Trophoblast cell (in vitro differentiated cells and primary cell): ENCODE measurements around the gene SASH1.

Experiments
- DNase-seq, 2 donors: peaks; one replicate each; pipeline ENCODE4 v3.0.0-alpha.2; 2016
- H2AFZ ChIP-seq: 2 replicates; pipeline ENCODE4 v1.6.1; 2013; ENCODE audit warnings: low read length, moderate library complexity, mild to moderate bottlenecking; ENCODE audit not compliant: insufficient read depth, poor library complexity
- H2AK5ac ChIP-seq: 2 replicates; pipeline ENCODE4 v1.6.1; 2013; ENCODE audit warnings: mild to moderate bottlenecking, low read length
- H2BK120ac ChIP-seq: 2 replicates; pipeline ENCODE4 v1.6.1; 2013; ENCODE audit warnings: low read length, mild to moderate bottlenecking, moderate library complexity; ENCODE audit not compliant: insufficient read depth, poor library complexity
- H2BK12ac ChIP-seq: 2 replicates; pipeline ENCODE4 v1.6.1; 2013; ENCODE audit warnings: mild to moderate bottlenecking, low read length, moderate library complexity
- H2BK5ac ChIP-seq: 2 replicates; pipeline ENCODE4 v1.6.1; 2013; ENCODE audit warnings: low read length, low read depth, moderate library complexity, mild to moderate bottlenecking; ENCODE audit not compliant: poor library complexity
- H3K14ac ChIP-seq: 2 replicates; pipeline ENCODE4 v1.6.1; 2013; ENCODE audit warnings: mild to moderate bottlenecking, low read length
- H3K18ac ChIP-seq: 2 replicates; pipeline ENCODE4 v1.6.1; 2013; ENCODE audit warnings: mild to moderate bottlenecking, low read length
- H3K23ac ChIP-seq: 2 replicates; pipeline ENCODE4 v1.6.1; 2013; ENCODE audit warnings: low read length
- H3K27ac ChIP-seq: 2 replicates; pipeline ENCODE4 v1.5.1; 2013; ENCODE audit warnings: low read depth, mild to moderate bottlenecking, inconsistent platforms, low read length, moderate library complexity
- H3K27me3 ChIP-seq: 2 replicates; pipeline ENCODE4 v1.6.1; 2013; ENCODE audit warnings: inconsistent platforms, mild to moderate bottlenecking, low read length, moderate library complexity; ENCODE audit not compliant: insufficient read depth
- H3K36me3 ChIP-seq, 2 experiments: 1 replicate in 1 of 2; 2 replicates in 1 of 2; pipeline ENCODE4 v1.6.1; 2013; ENCODE audit warnings: low read length in 2 of 2, mild to moderate bottlenecking in 2 of 2, moderate library complexity in 1 of 2; ENCODE audit not compliant: insufficient read depth in 2 of 2, control insufficient read depth in 1 of 2
- H3K4ac ChIP-seq: 2 replicates; pipeline ENCODE4 v1.6.1; 2013; ENCODE audit warnings: low read depth, mild to moderate bottlenecking, low read length, moderate library complexity
- H3K4me1 ChIP-seq, 2 experiments: 1 replicate in 1 of 2; 2 replicates in 1 of 2; pipeline ENCODE4 v1.6.1; 2013; ENCODE audit warnings: low read length in 2 of 2, mild to moderate bottlenecking in 2 of 2, moderate library complexity in 1 of 2; ENCODE audit not compliant: insufficient read depth in 2 of 2, control insufficient read depth in 1 of 2
- H3K4me2 ChIP-seq: 2 replicates; pipeline ENCODE4 v1.6.1; 2013; ENCODE audit warnings: inconsistent platforms, mild to moderate bottlenecking, low read length, moderate library complexity
- H3K4me3 ChIP-seq: 2 replicates; pipeline ENCODE4 v1.5.1; 2013; ENCODE audit warnings: mild to moderate bottlenecking, low read depth, low read length, inconsistent platforms
- H3K79me1 ChIP-seq: one replicate; pipeline ENCODE4 v1.6.1; 2013; ENCODE audit warnings: low read length
- H3K79me2 ChIP-seq: 2 replicates; pipeline ENCODE4 v1.6.1; 2013; ENCODE audit warnings: low read length, mild to moderate bottlenecking; ENCODE audit not compliant: control insufficient read depth, insufficient read depth, poor library complexity
- H3K9ac ChIP-seq: 2 replicates; pipeline ENCODE4 v1.6.1; 2013; ENCODE audit warnings: mild to moderate bottlenecking, low read length
- H3K9me3 ChIP-seq: 2 replicates; pipeline ENCODE4 v1.6.1; 2013; ENCODE audit warnings: low read depth, mild to moderate bottlenecking, control low read depth, inconsistent platforms, low read length; ENCODE audit not compliant: insufficient read depth
- H4K12ac ChIP-seq: 2 replicates; pipeline ENCODE4 v1.6.1; 2013; ENCODE audit warnings: low read depth, mild to moderate bottlenecking, low read length, moderate library complexity
- H4K8ac ChIP-seq: 2 replicates; pipeline ENCODE4 v1.6.1; 2013; ENCODE audit warnings: low read depth, mild to moderate bottlenecking, low read length, moderate library complexity
- H4K91ac ChIP-seq: one replicate; pipeline ENCODE4 v1.6.1; 2013; ENCODE audit warnings: low read depth, mild to moderate bottlenecking, low read length, moderate library complexity
- WGBS: extraction: QIAGEN DNeasy Blood & Tissue Kit; methylation state at CpG from one replicate; pipeline ENCODE4 v1.1.7; 2013; ENCODE audit warnings: missing lambda C conversion rate; ENCODE audit not compliant: insufficient read length, insufficient coverage; ENCODE audit errors: extremely low coverage; 5-methylcytosine and 5-hydroxymethylcytosine counted together

Gene SASH1

DNA sequence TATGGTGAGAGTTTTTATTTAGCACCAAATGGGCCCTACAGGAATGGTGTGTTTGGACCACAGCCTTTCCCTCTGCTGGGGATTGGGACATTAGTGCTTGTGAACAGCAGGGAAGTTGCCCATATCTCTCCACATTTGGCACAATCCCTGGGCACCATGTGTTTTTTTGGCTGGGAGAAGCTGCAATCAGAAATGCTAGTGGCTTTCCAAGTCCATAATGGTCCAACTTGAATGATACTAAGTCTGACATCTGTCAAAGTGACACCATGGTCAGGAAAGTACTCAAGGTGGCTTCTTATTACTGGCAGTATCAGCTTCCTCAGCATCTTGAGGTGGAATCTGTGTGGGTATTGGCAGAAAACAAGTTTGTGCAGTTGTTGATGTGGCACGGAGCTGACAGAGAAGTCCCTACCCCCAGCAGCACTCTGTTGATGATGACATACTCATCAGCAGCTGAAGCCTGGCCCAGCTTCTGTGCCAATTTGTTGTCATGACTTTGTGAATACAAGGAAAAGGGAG lies 53.0 kb downstream of the SASH1 start:
- Histone ChIP-seq H3K36me3 (no peaks in the 10 kb centered on the region), H4K12ac (no peak overlapping the region), H3K23ac (no peak overlapping the region), H3K9ac (no peak overlapping the region), H3K9me3 (no peaks in the 10 kb centered on the region), H3K4me3 (no peak overlapping the region), H3K4me2 (no peak overlapping the region), H4K91ac (no peak overlapping the region), H3K79me2 (no peaks in the 10 kb centered on the region), H3K79me1 (no peaks in the 10 kb centered on the region), H2AK5ac (no peak overlapping the region), H2AFZ (no peak overlapping the region), H4K8ac (no peak overlapping the region), H2BK120ac (no peak overlapping the region), H3K27ac (no peak overlapping the region), H3K18ac (no peak overlapping the region), H3K14ac (no peak overlapping the region), H2BK5ac (no peak overlapping the region), H2BK12ac (no peak overlapping the region), H3K4ac (no peak overlapping the region), H3K27me3 (no peaks in the 10 kb centered on the region), H3K4me1 (no peaks in the 10 kb centered on the region)
- peak in 1 of 2 donors; percentile 26 for DNase-seq
- WGBS: no CpG with 5 or more reads among the region's 1 CpG

DNA sequence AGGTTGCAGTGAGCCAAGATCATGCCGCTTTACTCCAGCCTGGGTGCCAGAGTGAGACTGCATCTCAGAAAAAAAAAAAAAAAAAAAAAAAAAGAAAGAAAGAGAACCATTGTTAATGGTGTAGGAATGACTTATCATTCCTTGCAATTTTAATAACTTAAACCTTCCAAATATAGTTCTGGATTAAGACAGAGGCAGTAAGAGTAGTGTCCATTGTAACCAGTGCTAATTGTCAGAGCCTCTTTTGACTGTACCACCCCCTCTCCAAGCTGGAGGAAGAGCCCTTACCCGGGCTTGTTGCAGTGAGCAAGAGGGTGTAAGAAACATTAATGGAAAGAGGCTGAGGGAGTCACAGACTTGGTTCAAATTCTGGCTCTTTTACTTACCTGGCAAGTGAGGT lies 53.8 kb downstream of the SASH1 start:
- no peak overlapping the region for H4K12ac ChIP-seq
- H2BK5ac ChIP-seq: no peak overlapping the region
- no peak overlapping the region for H3K4me3 ChIP-seq
- H3K18ac ChIP-seq: no peak overlapping the region
- DNase-seq: no peak
- no peak overlapping the region for H2AK5ac ChIP-seq
- H4K8ac ChIP-seq: no peak overlapping the region
- WGBS: no CpG with 5 or more reads among the region's 2 CpGs
- H3K9me3 ChIP-seq: no peaks in the 10 kb centered on the region
- no peak overlapping the region for H2BK120ac ChIP-seq
- H3K4me1 ChIP-seq: no peaks in the 10 kb centered on the region
- no peak overlapping the region for H2AFZ ChIP-seq
- no peak overlapping the region for H3K4ac ChIP-seq
- no peaks in the 10 kb centered on the region for H3K79me2 ChIP-seq
- no peaks in the 10 kb centered on the region for H3K27me3 ChIP-seq
- H3K23ac ChIP-seq: no peak overlapping the region
- no peak overlapping the region for H3K27ac ChIP-seq
- H3K79me1 ChIP-seq: no peaks in the 10 kb centered on the region
- H3K36me3 ChIP-seq: no peaks in the 10 kb centered on the region
- H3K9ac ChIP-seq: no peak overlapping the region
- no peak overlapping the region for H4K91ac ChIP-seq
- no peak overlapping the region for H3K4me2 ChIP-seq
- H2BK12ac ChIP-seq: no peak overlapping the region
- no peak overlapping the region for H3K14ac ChIP-seq

DNA sequence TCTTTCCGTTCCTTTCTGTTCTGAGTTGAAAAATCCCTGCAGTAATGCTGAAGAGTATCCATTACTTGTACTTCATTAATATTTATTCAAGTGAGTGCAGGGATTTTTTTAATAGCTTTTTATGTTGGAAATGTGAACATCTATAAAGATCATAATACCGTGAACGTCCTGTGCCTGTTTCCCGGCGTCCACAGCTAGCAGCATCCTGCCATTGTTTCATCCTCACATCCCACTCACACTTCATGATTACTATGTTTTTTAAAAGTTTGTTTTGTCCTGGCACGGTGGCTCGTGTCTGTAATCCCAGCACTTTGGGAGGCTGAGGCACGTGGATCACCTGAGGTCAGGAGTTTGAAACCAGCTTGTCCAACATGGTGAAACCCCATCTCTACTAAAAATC lies 54.3 kb downstream of the SASH1 start:
- Histone ChIP-seq H3K79me1 (no peaks in the 10 kb centered on the region), H4K8ac (no peak overlapping the region), H2BK5ac (no peak overlapping the region), H3K4me1 (no peaks in the 10 kb centered on the region), H3K4me2 (no peak overlapping the region), H3K27ac (no peak overlapping the region), H4K91ac (no peak overlapping the region), H3K27me3 (no peaks in the 10 kb centered on the region), H2AK5ac (no peak overlapping the region), H2BK12ac (no peak overlapping the region), H3K4me3 (no peak overlapping the region), H2AFZ (no peak overlapping the region), H4K12ac (no peak overlapping the region), H3K9ac (no peak overlapping the region), H3K23ac (no peak overlapping the region), H3K18ac (no peak overlapping the region), H2BK120ac (no peak overlapping the region), H3K79me2 (no peaks in the 10 kb centered on the region), H3K14ac (no peak overlapping the region), H3K36me3 (no peaks in the 10 kb centered on the region), H3K4ac (no peak overlapping the region), H3K9me3 (no peaks in the 10 kb centered on the region)
- no peak for DNase-seq
- WGBS: no CpG with 5 or more reads among the region's 8 CpGs

DNA sequence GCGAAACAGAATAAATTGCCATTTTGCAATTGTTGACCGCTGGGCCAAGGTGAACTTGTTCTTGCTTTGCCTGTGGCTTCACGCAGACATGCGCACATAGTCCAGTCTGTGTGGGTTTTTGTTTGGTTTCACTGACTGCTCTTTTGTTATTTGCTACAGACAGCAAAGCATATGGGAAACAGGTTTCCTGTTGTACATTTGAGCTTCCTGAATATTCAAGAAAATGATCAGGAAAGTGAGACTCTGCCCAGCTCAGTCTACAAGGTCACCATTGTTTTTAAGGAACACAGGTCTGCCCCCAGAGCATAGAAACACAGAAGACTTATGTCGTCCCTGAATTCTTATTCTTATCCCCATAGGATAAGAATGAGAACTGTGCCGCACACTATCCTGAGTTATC lies 55.6 kb downstream of the SASH1 start:
- DNase-seq: no peak
- no peaks in the 10 kb centered on the region for H3K36me3 ChIP-seq
- H2AK5ac ChIP-seq: no peak overlapping the region
- H3K23ac ChIP-seq: no peak overlapping the region
- H3K4ac ChIP-seq: no peak overlapping the region
- no peaks in the 10 kb centered on the region for H3K79me2 ChIP-seq
- H2BK120ac ChIP-seq: no peak overlapping the region
- no peaks in the 10 kb centered on the region for H3K9me3 ChIP-seq
- H3K27ac ChIP-seq: no peak overlapping the region
- no peak overlapping the region for H2BK12ac ChIP-seq
- H3K4me3 ChIP-seq: no peak overlapping the region
- H3K9ac ChIP-seq: no peak overlapping the region
- no peak overlapping the region for H3K14ac ChIP-seq
- no peaks in the 10 kb centered on the region for H3K27me3 ChIP-seq
- H3K79me1 ChIP-seq: no peaks in the 10 kb centered on the region
- no peak overlapping the region for H4K8ac ChIP-seq
- H3K4me2 ChIP-seq: no peak overlapping the region
- H4K12ac ChIP-seq: no peak overlapping the region
- H4K91ac ChIP-seq: no peak overlapping the region
- H3K4me1 ChIP-seq: no peaks in the 10 kb centered on the region
- no peak overlapping the region for H2AFZ ChIP-seq
- no peak overlapping the region for H3K18ac ChIP-seq
- no peak overlapping the region for H2BK5ac ChIP-seq
- no CpG with 5 or more reads among the region's 6 CpGs for WGBS
